Measurements from ENCODE around the gene MFRP. TPM values are rescaled to one million over a fixed set of nuclear protein-coding genes. Genes with fewer than 3 reads are reported as not detected.

MFRP gene
- not detected in 2 replicates for total RNA-seq (2013; cell fraction: nucleolus; rRNA removed)
- total RNA-seq (2014; rRNA removed): not detected in 2 replicates
- total RNA-seq (2014; rRNA removed; fragmentation: Illumina TruSeq; extraction: Trizol): not detected in 2 replicates
- not detected in 2 replicates for total RNA-seq (2021)
- not detected for polyA plus RNA-seq (2011; ENCODE audit: low read depth)
- not detected in 2 replicates for polyA plus RNA-seq (2011; rRNA removed)
- polyA plus RNA-seq (2011; cell fraction: cytosol; rRNA removed): not detected in 2 replicates
- not detected in 2 replicates for polyA plus RNA-seq (2011; cell fraction: nucleus; rRNA removed)
- not detected in 2 replicates for polyA plus RNA-seq (2012)
- polyA plus RNA-seq (2014; fragmentation: Illumina TruSeq; extraction: Trizol): not detected in 2 replicates
- polyA plus RNA-seq (2014; fragmentation: Nextera tagmentation; extraction: Ambion mirVana): not detected
- polyA plus RNA-seq (2014; rRNA removed): not detected in 2 replicates
- not detected for polyA plus RNA-seq (2016; fragmentation: Nextera tagmentation; extraction: Ambion mirVana)
- not detected in 2 replicates for polyA minus RNA-seq (2011; rRNA and poly(A)+ RNA removed)
- not detected in 2 replicates for polyA minus RNA-seq (2011; cell fraction: cytosol; rRNA and poly(A)+ RNA removed)
- polyA minus RNA-seq (2011; cell fraction: nucleus; rRNA and poly(A)+ RNA removed): not detected in 2 replicates
- Bru-seq, nascent RNA: not detected
- BruChase-seq, experiment 1, labeled RNA remaining after a 6-hour chase: not detected
- not detected for BruChase-seq, experiment 2, labeled RNA remaining after a 2-hour chase
- long read RNA-seq, experiment 1: 0 reads
- long read RNA-seq, experiment 2: 0 reads

DNA sequence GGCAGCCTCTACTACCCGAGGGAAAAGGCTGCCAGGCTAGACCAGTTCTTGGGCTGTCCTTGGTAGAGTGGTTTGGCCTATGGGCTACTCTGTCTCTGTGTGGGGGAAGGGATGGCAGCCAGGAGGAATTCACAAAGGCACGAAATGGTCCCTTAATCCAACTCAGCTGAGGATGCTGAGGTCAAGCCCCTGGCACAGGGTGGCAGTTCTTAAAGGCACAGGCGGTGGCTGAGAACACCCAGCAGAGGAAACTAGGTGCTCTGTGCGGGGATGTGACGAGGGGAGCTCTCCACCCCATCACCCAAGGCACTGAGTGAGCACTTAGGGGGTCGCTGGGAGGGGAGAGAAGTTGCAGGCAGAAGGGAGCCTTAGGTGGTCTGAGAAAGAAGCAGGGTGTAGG, at the start of gene MFRP:
MFRP (minus strand) TSS at position 101 of the 400 bp plus-strand sequence. CDS start 192 bp downstream, outside the sequence.
- Histone ChIP-seq H3K36me3 (ENCODE audit: control insufficient read depth in 2 of 2, insufficient read depth in 2 of 2, low read length in 1 of 2) (no peaks in the 10 kb centered on the region), H3K9me3 (replicated peaks; ENCODE audit: control insufficient read depth, insufficient read depth, low read length) (no peaks in the 10 kb centered on the region), H3K27ac (ENCODE audit: control insufficient read depth, insufficient read depth) (no peak within 1 kb of the TSS), H3K9ac (ENCODE audit: control insufficient read depth, insufficient read depth, low read length) (no peak within 1 kb of the TSS), H3K27me3 (replicated peaks in 1 of 2; ENCODE audit: control insufficient read depth in 2 of 2, insufficient read depth in 2 of 2, low read length in 1 of 2) (peaks cover 0 to 4% of the 10 kb centered on the region in 2 experiments; a peak in 3 of 4 replicates), H3K4me3 (no peak within 1 kb of the TSS), H2AFZ (ENCODE audit: control insufficient read depth, low read depth, low read length) (no peak within 1 kb of the TSS), H3K79me2 (ENCODE audit: control insufficient read depth, insufficient read depth, low read length) (no peaks in the 10 kb centered on the region), H3K4me2 (ENCODE audit: control insufficient read depth, insufficient read depth) (no peak within 1 kb of the TSS), H4K20me1 (ENCODE audit: control insufficient read depth, insufficient read depth) (no peaks in the 10 kb centered on the region), H3K4me1 (ENCODE audit: control insufficient read depth, insufficient read depth, low read length) (no peaks in the 10 kb centered on the region)
- CTCF ChIA-PET: interaction anchor here (3.0 kb wide), 1 partner anchor 8 kb away, joined by 13 read pairs; no protein-coding TSS in a partner anchor
- no TSS peak for BruUV-seq (replicated peaks)
- ATAC-seq (no peak), FAIRE-seq (no peak), DNase-seq (ENCODE audit: low read depth, low spot score) (no peak)
- RAD21 ChIA-PET (ENCODE audit: unreplicated experiment): no interaction called here
- in situ Hi-C loops (cut with MboI): no loop called here
- SMC1A ChIA-PET (ENCODE audit: uncharacterized antibody, unreplicated experiment): no interaction called here
- 8% methylated on average over 6 of the region's 6 CpGs for WGBS (ENCODE audit: insufficient coverage, insufficient replicate concordance, low lambda C conversion rate, missing lambda C conversion rate)
- POLR2A ChIA-PET: no interaction called here
- intact Hi-C loops (cut with micrococcal nuclease; ENCODE audit: unreplicated experiment): no loop called here
- TF ChIP-seq ZNF207 (IDR thresholded peaks at IDR 0.05; ENCODE audit: borderline replicate concordance) (no peak), RFX5 (IDR thresholded peaks at IDR 0.05; ENCODE audit: low read depth, low read length) (no peak), SPI1 (IDR thresholded peaks at IDR 0.05; ENCODE audit: borderline replicate concordance, insufficient read depth, low read depth, low read length) (no peak), RUNX3 (IDR thresholded peaks at IDR 0.05; ENCODE audit: low read length) (no peak), TCF3 (IDR thresholded peaks at IDR 0.05; ENCODE audit: borderline replicate concordance, insufficient read depth, low read depth, low read length) (no peak), NFIC (IDR thresholded peaks at IDR 0.05; ENCODE audit: low read depth, low read length) (no peak), STAT3 (IDR thresholded peaks at IDR 0.05; ENCODE audit: low read depth, low read length) (no peak), IKZF1 (conservative IDR thresholded peaks at IDR 0.05) (no peak), TARDBP (IDR thresholded peaks at IDR 0.05; ENCODE audit: borderline replicate concordance) (no peak), BACH1 (IDR thresholded peaks at IDR 0.05; ENCODE audit: borderline replicate concordance) (no peak), POLR2A (IDR thresholded peaks at IDR 0.05; ENCODE audit: low read depth, low read length) (no peak), RAD51 (IDR thresholded peaks at IDR 0.05) (no peak), HDAC6 (IDR thresholded peaks at IDR 0.05; ENCODE audit: unreplicated experiment) (no peak), NFYB (IDR thresholded peaks at IDR 0.05; ENCODE audit: insufficient read depth, low read depth, low read length) (no peak)
- TF ChIP-seq, protein P1, sequence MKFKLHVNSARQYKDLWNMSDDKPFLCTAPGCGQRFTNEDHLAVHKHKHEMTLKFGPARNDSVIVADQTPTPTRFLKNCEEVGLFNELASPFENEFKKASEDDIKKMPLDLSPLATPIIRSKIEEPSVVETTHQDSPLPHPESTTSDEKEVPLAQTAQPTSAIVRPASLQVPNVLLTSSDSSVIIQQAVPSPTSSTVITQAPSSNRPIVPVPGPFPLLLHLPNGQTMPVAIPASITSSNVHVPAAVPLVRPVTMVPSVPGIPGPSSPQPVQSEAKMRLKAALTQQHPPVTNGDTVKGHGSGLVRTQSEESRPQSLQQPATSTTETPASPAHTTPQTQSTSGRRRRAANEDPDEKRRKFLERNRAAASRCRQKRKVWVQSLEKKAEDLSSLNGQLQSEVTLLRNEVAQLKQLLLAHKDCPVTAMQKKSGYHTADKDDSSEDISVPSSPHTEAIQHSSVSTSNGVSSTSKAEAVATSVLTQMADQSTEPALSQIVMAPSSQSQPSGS (IDR thresholded peaks at IDR 0.05; ENCODE audit: low read length): no peak
- TF ChIP-seq, protein P2, sequence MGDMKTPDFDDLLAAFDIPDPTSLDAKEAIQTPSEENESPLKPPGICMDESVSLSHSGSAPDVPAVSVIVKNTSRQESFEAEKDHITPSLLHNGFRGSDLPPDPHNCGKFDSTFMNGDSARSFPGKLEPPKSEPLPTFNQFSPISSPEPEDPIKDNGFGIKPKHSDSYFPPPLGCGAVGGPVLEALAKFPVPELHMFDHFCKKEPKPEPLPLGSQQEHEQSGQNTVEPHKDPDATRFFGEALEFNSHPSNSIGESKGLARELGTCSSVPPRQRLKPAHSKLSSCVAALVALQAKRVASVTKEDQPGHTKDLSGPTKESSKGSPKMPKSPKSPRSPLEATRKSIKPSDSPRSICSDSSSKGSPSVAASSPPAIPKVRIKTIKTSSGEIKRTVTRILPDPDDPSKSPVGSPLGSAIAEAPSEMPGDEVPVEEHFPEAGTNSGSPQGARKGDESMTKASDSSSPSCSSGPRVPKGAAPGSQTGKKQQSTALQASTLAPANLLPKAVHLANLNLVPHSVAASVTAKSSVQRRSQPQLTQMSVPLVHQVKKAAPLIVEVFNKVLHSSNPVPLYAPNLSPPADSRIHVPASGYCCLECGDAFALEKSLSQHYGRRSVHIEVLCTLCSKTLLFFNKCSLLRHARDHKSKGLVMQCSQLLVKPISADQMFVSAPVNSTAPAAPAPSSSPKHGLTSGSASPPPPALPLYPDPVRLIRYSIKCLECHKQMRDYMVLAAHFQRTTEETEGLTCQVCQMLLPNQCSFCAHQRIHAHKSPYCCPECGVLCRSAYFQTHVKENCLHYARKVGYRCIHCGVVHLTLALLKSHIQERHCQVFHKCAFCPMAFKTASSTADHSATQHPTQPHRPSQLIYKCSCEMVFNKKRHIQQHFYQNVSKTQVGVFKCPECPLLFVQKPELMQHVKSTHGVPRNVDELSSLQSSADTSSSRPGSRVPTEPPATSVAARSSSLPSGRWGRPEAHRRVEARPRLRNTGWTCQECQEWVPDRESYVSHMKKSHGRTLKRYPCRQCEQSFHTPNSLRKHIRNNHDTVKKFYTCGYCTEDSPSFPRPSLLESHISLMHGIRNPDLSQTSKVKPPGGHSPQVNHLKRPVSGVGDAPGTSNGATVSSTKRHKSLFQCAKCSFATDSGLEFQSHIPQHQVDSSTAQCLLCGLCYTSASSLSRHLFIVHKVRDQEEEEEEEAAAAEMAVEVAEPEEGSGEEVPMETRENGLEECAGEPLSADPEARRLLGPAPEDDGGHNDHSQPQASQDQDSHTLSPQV (IDR thresholded peaks at IDR 0.05): no peak
- TF ChIP-seq, protein P3, sequence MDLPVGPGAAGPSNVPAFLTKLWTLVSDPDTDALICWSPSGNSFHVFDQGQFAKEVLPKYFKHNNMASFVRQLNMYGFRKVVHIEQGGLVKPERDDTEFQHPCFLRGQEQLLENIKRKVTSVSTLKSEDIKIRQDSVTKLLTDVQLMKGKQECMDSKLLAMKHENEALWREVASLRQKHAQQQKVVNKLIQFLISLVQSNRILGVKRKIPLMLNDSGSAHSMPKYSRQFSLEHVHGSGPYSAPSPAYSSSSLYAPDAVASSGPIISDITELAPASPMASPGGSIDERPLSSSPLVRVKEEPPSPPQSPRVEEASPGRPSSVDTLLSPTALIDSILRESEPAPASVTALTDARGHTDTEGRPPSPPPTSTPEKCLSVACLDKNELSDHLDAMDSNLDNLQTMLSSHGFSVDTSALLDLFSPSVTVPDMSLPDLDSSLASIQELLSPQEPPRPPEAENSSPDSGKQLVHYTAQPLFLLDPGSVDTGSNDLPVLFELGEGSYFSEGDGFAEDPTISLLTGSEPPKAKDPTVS (IDR thresholded peaks at IDR 0.05; ENCODE audit: low read depth, low read length): no peak
